GF-D8 (cell line): ENCODE results near the gene ZNF593.

Experiments used
- DNase-seq: peaks from one replicate; lab custom pipeline; 2025; lab: John Stamatoyannopoulos, UW

ZNF593 gene

DNA sequence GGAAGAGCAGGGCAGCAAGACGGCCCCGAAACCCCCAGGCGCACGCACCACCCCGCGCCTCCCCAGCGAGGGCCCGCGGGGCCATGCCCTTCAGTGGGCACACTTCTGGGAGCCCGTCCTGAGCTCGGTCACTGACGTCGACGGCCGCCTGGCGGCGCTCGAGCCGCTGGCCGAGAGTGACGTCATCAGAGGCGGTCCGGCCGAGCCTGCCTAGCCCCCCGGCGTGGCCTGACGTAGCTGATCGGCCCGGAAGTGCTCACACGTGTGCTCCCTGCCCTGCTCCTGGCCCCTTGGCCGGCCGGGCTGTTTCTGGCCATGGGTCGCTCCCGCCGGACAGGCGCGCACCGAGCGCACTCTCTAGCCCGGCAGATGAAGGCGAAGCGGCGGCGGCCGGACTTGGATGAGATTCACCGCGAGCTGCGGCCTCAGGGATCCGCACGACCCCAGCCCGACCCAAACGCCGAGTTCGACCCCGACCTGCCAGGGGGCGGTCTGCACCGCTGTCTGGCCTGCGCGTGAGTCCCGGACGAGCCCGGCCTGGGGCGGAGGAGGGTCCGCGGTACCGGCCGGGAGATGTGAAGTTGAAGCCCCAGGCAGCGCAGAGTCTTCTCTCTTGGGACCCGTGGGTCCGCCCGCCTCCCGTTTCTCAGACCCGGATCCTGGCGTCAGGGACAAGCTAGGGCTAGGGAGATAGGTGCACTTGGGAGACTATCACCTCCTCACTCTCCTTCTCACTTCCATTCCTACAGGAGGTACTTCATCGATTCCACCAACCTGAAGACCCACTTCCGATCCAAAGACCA lies at the start of gene ZNF593:
Gene ZNF593, plus strand, starts transcription at position 240 of the 803 bp plus-strand sequence. Its CDS starts 76 bp downstream, at position 316.
- peak; percentile 69 for DNase-seq

DNA sequence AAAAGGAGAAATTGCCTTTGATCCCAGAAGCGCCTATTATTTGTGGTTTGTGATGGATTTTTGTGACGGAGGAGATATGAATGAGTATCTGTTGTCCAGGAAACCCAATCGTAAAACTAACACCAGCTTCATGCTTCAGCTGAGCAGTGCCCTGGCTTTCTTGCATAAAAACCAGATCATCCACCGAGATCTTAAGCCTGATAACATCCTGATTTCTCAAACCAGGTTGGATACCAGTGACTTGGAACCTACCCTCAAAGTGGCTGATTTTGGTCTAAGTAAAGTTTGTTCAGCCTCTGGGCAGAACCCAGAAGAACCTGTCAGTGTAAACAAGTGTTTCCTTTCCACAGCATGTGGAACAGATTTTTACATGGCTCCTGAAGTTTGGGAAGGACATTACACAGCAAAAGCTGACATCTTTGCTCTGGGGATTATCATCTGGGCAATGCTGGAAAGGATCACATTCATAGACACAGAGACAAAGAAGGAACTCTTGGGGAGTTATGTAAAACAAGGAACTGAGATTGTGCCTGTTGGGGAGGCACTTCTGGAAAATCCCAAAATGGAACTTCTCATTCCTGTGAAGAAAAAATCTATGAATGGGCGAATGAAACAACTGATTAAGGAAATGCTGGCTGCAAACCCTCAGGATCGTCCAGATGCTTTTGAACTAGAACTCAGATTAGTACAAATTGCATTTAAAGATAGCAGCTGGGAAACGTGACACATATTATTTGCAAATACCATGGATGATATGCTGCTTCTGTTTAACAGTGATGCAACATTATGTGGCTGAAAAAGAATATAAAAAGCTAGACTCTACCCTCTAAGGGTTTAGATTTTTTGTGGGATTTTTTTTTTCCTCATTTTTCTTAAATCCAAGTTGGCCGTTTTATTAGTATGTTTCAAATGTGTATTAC lies 47.6 kb upstream of the ZNF593 start:
- DNase-seq: no peak

DNA sequence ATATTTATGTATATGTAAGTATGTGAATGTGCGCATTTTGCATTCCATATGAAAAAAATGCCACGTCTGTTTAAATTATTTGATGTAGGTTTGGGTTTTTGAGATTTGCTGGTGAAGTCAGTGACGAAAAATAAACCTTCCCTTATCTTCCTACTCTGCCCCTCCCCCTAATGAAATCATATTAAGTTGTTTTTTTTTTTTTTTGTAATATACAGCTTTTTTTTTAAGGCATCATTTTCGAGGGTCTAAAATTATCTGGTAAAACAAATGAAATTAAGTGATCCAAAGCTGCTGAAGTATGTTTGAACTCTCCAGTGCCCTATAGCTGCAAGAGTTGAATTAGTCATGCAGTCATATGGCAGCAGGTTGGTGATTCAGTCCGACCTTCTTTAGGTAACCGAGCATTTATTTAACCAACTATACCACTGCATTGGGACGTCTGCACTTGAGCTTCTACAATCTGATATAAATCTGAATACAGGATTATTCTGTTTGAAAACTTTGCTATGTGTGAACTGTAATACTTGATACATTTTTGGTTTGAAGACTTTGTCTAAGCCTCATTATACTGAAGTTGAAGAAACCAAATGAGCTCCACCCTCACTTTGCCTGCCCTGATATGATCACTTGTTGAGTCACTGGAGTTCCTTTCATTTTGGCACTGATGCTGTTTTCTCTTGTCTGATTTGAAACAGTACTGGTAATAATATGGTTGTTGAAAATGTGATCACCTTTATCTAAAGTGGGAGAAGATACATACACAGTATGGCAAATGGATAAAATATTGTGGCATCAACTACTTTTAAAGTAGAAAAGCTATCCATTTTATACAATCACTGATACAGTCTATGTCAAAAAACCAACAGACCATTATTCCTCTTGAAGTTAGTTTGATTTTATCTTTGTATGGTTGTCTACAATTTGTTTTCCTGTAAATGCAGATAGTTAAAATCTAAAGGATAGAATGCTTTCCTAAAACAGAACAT lies 46.4 kb upstream of the ZNF593 start:
- no peak for DNase-seq

DNA sequence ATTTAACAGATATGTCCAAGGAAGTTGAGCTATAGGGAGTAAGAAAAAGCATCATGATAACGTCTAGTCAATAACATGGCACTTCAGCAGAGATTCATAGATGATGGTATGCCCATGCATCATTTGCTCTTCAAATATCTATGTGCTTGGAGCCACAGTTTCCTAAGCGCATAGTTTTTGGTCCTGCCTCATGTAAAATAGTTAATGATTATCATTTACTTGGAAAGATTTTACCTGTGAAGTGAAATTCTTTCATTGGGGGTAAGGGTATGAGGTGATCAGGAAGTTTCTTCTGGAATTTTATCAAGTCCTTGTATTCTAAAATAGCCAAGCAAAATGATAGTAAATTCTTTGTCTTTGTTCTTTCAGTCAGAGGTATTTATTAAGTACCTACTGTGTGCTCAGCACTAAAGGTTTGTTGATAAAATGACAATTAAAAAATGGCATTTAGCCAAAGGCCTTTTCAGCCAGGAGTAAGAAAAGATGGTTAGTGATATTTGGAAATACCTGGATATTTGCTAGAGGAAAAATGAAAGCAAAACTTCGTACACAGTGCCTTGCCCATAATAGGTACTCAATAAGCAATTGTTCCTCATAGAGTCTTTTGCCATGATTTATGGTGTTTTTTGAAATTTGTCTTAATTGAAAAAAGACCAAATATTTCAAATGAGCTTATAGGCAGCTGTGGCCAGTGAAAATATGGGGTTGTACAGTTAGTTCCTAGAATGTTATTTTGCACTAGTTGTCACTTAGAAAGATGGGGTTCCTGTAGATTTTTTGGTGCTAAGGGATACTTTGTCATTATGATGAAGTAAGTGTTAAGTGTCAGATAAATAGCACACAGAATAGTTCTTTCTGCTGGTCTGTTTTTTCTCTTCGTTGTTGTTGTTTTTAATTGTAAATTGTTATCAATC lies 45.0 kb upstream of the ZNF593 start:
- DNase-seq: no peak

DNA sequence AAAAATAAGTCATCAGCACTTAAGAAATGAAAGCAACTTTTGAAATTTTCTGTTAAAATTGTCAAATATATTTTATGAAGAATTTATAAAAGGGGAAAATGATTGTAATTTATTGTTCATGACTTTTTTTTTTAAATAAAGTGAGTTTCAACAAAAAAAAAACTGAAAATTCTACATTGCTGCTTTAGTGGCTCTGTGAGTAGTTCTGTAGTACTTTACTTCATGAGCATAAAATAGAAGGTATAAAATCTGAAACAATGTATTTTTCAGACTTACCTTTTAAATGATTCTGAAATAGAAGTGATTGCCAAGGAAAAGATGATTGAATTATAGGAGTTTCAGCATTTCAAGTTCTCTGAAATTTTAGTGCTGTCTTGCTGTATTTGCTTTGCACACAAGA lies 44.3 kb upstream of the ZNF593 start:
- DNase-seq: no peak

DNA sequence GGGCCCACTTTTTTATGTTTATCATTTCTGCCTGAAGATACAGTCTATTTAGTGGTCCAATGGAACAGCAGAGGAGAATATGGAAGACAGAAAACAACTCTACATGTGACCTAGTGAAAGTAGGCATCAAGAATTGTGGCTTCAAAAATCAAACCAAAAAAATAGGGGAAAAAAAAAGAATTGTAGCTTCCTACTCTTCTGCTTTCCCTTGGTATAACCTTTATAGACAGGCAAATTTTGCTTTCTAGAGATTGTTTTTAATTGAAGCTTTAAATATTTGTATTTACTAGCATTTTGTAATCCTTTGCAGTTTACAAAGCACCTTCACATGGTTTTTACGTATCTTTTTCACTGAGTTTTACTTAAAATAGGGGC lies 43.8 kb upstream of the ZNF593 start:
- DNase-seq: no peak

DNA sequence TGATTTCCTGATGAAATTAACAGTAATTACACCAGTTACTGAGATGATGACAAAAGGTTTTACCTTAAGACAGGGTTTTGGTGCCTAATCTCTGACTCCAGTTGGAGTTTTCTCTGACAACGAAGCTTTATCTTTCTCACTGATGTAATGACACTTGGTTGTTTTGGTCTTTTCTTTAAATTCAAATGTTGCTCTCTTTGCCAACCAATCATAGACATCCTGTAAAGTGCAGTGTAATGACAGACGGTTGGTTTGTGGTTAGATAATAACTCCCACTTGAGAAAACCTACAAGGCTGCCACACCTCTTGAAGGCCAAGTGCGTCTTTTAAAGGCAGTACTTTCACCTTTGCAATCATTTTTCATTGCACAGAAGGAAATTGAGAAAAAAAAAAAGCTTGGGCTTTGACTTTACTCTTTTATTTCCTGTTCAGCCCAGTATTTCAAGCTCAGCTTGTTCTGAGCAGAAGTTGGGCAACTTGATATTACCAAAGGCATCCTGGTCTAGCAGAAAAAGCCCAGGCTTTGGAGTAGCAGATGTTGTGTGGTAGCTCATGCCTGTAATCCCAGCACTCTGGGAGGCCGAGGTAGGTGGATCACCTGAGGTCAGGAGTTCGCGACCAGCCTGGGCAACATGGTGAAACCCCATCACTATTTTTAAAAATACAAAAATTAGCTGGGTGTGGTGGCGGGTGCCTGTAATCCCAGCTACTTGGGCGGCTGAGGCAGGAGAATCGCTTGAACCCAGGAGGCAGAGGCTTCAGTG lies 43.2 kb upstream of the ZNF593 start:
- DNase-seq: peak; percentile 97

DNA sequence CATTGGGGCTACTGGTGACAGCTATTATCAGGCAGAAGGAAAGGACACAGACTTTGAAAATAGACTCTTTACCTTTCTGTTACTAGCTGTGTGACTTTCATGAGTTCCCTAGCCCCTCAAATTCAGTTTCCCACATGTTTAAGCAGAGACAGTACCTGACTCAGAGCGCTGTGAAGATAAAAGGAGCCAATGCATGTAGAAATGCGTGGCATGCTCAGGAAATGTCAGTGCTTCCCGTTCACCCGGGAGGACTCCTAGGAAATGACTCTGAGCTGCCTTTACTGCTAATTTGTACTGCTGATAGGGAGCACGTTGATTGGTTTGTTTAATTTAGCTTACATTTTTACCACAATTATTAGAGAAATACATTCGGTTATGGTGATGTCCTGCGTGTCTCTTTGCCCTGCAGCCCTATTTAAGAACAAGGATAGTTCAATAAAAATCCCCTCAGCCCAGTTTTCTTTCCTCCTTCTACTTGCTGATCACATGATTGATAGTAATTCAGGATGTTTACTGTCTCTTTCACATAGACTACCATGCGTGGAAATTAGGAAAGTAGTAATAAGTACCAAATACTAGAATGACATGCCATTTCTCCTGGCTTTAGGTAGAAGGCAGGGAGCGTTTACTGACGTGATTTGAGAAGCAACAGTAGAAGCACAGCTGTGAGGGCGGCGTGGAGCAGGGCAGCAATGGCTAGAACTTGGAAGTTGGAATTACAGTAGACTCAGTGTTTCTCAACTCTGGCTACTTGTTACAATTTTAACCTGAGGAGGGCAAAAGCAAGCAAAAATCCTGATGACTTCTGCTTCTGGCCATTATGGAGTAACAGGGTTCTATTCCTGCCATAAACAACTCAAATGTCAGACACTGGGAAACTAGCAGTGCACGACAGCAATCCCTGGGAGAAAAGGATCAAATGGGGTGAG lies 42.2 kb upstream of the ZNF593 start:
- peak; percentile 21 for DNase-seq

DNA sequence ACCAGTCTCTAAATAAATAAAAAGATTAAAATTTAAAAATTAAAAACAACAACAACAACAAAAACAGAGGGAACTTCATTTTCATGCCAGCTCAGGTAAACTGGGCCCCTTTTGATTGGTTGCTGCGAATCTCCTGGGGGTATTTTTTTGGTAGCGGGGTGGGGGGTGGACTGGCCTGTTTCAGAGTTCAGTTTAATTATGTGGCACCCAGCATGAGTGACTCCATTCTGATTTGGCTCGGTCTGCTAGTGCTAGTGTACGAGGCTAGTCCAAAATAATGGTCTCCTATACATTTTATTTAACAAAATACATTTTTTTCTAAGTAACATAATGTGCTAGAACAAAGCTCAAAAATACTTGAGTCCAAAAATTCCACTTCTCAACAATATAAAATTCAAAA lies 39.9 kb upstream of the ZNF593 start:
- DNase-seq: no peak

DNA sequence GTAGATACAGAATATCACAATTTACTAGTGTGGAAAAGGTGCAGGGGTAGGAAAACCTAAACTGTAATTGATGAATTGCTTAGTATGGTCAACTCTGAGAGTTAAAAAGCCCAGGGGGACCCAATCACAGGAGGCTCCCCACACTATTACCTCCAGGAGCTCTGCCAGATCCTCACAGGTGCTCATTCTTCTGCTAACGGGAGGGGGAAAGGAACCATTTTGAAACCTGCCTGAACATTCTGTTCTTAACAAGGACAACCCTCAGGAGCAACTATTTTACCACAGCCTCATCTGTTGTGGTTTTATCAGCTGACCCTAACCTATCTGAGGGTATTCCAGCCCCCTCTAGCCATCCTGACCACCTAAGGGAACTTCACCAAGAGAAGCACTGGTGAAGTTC lies 39.0 kb upstream of the ZNF593 start:
- DNase-seq: no peak

DNA sequence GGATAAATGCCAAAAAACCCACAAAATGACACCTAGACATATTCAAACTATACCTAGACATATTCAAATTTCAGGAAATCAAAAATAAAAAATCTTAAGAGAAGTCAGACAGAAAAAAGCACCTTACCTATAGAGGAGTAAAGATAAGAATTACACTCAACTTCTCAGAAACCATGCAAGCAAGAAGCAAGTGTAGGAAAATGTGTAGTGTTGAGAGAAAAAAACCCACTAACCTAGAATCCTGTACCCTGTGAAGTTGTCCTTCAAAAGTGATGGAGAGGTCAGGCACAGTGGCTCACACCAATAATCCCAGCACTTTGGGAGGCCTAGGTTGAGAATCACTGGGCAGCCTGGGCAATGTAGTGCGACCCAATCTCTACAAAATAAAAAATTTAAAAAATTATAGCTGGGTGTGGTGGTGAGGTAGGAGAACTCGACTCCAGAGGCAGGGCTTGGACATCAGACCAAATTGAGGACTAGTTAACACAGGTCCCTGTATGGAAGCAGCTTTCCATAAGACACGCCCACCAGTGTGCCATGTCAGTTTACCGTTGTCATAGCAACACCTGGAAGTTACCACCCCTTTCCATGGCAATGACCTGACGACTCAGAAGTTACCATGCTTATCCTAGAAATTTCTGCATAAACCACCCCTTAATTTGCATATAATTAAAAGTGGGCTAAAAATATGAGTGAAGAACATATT lies 37.4 kb upstream of the ZNF593 start:
- no peak for DNase-seq

DNA sequence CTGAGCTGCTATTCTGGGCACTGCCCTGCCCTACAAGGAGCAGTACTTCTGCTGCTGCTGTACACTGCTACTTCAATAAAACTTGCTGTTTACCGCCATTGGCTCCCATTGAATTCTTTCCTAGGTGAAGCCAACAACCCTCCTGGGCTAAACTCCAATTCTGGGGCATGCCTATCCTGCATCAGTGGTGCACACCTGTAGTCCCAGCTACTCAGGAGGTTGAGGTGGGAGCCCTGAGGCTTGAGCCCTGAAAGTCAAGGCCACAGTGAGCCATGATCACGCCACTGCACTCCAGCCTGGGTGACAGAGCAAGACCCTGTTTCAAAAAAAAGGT lies 36.9 kb upstream of the ZNF593 start:
- DNase-seq: no peak

DNA sequence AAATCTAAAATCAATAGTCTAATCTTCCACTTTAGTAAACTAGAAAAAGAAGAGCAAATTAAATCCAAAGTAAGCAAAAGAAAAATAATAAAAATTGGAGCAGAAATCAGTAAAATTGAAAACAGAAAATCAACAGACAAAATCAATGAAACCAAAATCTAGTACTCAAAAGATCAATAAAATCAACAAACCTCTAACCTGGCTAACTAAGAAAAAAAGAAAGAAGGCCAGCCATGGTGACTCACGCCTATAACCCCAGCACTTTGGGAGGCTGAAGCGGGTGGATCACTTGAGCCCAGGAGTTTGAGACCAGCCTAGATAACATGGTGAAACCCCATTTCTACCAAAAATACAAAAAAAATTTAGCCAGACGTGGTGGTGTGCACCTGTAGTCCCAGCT lies 35.2 kb upstream of the ZNF593 start:
- DNase-seq: no peak

DNA sequence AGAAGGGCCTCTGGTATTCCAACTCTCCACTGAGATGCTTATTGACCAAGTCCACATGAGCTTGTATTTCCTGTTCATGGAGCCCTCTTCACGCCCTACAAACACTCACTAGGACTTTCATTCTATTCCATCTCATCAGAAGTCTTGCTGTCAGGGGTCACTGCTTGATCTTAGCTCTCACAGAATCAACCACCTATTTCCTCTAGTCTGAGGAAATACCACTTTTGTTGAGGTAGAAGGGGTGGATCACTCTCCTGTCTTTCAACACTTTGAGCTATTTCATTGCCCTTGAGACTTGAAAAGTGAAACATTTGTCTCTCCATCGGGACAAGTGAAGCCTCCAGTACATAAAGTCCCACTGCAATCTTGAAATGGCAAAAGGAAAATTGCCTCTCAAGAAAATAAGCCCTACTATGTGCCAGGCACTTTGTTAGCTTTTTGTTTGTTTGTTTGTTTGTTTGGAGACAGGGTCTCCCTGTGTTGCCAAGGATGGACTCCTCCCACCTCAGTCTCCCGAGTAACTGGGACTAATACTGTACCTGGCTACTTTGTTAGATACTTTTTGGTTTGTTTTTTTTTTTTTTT lies 30.6 kb upstream of the ZNF593 start:
- no peak for DNase-seq

DNA sequence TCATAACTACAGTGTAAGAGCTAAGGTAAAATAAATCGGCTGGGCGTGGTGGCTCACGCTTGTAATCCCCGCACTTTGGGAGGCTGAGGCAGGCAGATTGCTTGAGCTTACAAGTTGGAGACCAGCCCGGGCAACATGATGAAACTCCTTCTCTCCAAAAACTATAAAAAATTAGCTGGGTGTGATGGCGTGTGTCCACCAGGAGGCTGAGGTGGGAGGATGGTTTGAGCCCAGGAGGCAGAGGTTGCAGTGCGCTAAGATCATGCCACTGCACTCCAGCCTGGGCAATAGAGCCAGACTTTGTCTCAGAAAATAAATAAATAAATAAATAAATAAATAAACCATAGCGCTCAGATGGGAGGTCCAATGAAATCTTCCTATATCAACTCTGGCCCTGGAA lies 27.5 kb upstream of the ZNF593 start:
- DNase-seq: no peak

DNA sequence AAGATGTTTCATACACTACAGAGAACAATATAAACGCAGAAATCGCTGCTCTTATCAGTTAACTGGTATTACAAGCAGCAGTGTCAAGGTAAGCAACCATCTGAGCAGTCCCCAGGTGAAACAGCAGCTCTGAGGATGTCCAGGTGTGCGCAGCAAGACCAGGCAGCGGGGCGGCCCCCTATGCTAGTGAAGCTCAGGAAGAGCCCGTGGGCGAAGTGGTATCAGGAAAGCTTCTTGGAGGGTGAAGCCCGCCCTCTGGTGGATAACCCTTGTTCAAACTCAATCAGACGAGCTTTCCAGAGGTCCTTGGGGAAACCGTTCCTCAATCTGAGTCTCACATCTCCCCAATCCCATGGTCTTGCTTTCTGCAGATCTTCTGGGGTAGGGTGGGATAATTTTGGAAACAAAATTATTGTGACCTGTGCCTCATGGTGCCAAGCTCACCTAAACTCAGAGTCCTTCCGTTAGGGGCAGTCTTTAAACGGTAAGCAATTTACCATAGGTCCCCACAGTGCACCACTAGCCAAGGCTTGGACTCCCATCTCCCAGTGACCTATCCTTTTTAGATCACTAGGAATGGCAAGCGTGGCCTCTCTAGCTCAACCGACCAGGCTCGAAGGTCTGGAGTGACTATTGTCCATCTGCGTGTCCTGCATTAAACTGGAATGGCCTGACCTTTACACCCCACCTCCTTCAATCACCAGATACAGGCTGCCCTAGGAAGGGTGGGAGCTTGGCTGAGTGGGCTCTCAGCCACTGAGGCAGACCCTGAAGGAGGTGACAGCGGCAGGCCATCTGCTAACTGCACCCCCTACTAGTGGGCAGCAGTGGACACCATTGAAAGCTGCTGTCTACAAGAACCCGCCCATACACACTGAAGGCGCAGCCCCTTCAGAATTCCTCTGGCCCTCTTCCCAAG lies 24.4 kb upstream of the ZNF593 start:
- peak; percentile 53 for DNase-seq

DNA sequence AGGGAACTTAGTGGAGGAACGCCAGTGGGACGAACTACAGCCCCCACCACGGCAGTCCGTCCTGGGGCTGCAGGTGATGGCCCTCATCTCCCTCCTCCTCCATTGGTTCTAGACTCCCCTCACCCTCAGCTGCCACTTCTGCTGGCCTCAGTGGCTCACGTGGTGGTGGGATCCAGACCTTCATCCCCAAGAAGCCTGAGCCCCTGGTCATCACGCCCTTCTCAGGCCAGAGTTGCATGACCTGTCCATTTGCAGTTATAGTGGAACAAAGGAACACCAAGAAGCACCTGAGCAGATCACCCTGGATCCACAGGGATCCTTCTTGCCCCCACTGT lies 23.8 kb upstream of the ZNF593 start:
- DNase-seq: no peak
